GM21737 (cell line): Measurements from ENCODE around the gene HLA-E.
"Not testable (repeated sequence)": the region's sequence is repeated elsewhere in the genome, so short reads cannot be mapped to it uniquely, and the experiment has no call there.

Experiments
- ATAC-seq: cut with Tn5 transposase; IDR thresholded peaks from one replicate; pipeline ENCODE4 v1.9.1; 2021; ENCODE audit warnings: mild to moderate bottlenecking, moderate library complexity; ENCODE audit not compliant: unreplicated experiment

Gene HLA-E

DNA sequence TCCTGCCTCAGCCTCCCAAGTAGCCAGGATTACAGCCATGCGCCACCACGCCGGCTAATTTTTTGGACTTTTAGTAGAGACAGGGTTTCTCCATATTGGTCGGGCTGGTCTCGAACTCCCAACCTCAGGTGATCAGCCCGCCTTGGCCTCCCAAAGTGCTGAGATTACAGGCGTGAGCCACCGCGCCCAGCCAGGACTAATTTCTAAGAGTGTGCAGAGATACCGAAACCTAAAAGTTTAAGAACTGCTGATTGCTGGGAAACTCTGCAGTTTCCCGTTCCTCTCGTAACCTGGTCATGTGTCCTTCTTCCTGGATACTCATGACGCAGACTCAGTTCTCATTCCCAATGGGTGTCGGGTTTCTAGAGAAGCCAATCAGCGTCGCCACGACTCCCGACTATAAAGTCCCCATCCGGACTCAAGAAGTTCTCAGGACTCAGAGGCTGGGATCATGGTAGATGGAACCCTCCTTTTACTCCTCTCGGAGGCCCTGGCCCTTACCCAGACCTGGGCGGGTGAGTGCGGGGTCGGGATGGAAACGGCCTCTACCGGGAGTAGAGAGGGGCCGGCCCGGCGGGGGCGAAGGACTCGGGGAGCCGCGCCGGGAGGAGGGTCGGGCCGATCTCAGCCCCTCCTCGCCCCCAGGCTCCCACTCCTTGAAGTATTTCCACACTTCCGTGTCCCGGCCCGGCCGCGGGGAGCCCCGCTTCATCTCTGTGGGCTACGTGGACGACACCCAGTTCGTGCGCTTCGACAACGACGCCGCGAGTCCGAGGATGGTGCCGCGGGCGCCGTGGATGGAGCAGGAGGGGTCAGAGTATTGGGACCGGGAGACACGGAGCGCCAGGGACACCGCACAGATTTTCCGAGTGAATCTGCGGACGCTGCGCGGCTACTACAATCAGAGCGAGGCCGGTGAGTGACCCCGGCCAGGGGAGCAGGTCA, at the start of gene HLA-E:
TSS of gene HLA-E (plus strand) at position 429 of the 945 bp plus-strand sequence. CDS start at position 452, 23 bp downstream.
- peak; percentile 81 for ATAC-seq

DNA sequence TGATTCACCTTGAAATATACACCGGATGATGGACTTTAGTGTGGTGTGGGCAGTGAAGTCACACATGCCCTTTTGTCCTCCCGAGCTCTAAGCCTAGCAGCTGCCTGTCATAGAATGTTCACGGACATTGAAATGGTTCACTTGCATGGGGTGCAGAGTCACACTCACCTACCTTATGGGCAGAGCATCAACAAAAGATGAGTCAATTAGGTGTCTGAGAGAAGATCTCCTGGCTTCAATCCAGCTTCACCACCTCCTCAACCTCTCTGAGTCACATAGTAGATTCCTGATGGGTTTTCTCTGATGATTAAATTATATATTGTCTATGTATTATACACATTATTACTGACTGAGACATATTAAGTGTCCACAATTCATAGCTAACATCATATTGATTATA, 48.1 kb upstream of the HLA-E start:
- ATAC-seq: no peak

DNA sequence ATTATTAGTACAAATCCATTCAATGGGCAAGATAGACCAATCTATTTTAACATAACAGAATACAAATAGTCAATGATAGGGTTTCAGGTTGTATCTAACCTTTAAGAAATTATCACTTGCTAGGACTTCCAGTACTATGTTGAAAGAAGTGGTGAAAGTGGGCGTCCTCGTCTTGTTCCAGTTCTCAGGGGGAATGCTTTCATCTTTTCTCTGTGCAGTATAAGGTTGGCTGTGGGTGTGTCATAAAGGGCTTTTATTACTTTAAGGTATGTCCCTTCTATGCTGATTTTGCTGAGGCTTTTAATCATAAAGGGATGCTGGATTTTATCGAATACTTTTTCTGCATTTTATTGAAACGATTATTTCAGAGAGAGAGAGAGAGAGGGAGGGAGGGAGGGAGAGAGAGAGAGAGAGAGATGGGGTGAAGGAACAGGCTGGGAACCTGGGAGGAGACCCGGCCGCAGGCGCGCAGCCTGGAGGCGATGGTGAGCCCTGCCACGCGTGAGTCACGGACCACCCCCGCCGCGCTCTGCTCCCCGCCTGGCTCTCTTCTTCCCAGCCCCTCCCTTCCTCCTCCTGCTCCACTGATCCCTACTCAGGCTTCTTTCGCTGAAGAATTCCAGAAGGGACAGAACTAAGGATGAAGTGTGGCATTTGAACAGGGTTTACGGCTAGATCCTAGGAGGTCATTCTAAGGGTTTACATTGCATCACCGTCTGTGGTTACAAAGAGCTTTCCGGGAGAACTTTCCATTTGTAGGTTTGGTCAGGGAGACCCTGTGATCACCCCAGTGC, 45.5 kb upstream of the HLA-E start:
- no peak for ATAC-seq

- no peak for ATAC-seq
Measured at GRCh38 chr6:30444451-30444742, 44.9 kb upstream of the HLA-E start.

GRCh38 chr6:30446259-30446658, 43.0 kb upstream of the HLA-E start:
- no peak for ATAC-seq

GRCh38 chr6:30447237-30447636, 42.1 kb upstream of the HLA-E start:
- no peak for ATAC-seq

GRCh38 chr6:30450548-30450908, 38.8 kb upstream of the HLA-E start:
- ATAC-seq: no peak

- ATAC-seq: no peak
Measured at GRCh38 chr6:30450909-30451841, 38.1 kb upstream of the HLA-E start.

DNA sequence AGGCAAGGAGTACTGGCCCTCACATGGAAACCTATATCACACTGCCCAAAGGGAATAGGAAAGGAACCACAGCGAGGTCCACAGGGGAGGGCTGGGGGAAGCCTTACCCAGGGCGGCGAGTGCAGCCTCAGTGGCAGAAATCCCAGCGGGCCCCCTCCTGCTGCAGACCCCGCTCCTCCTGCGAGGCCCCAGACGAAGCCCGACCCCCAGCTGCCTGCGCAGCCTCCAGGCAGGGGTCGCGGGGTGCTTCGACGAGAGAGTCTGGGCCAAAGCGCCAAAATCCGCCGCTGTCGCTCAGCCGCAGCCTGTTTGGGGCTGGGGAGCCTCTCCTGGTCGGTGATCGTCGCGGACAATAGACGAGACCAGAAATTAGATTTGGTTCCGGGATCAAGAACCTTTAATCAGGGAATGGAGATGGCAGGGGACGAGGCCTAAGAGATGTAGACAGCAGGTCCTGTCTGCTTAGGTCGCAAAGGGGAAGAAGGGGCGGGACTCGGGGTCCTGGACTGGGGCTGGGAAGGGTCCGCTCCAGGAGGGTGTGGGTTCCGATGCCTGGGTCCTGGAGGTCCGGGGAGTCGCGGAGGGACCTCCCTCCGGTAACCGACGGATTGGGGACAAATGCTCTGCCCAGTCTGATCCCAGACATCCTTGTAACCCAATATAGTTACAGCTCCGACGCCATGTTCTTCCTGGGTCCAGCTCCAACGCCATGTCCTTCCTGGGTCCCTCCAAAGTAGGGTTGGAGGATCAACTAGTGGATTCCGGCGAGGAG, 36.4 kb upstream of the HLA-E start:
- no peak for ATAC-seq

- ATAC-seq: no peak
Measured at GRCh38 chr6:30453508-30454116, 35.7 kb upstream of the HLA-E start.

GRCh38 chr6:30459145-30459544, 30.2 kb upstream of the HLA-E start:
- ATAC-seq: no peak

DNA sequence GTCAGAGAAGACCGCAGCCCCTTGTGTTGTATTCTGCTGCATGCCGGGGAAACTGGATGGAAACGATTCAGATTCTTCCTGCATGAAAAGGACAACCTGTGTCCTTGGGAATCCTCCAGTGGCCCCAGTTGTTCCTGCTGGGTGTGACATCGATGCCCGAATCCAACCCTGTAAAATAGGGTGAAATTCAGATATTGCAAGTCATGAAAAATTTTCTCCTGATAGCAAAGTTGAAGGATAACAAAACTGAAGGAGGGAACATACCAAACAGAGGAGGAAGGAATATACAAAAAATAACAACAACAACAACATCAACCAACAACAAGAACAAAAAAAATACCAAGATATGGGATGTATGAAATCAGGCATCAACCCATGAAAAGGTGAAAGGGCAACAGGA, 28.3 kb upstream of the HLA-E start:
- no peak for ATAC-seq

DNA sequence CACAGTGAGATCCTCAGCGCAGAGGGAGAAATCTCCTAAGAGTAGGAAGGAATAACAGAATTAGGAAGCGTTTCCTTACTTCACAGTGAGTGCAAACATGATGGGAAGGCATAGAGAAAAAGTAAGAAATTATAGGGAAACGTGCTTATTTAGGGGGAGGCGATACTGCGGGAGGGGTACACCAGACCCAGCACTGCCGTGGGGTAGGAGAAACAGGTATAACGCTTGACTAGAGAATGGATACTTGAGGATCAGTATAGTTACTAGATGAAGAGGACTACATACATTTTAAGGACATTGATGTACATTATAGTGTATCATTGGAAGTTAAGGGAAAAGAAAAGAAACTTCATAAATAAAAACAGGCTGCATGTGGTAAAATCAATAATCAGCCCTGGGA, 26.8 kb upstream of the HLA-E start:
- no peak for ATAC-seq

- no peak for ATAC-seq
Measured at GRCh38 chr6:30463242-30463641, 26.1 kb upstream of the HLA-E start.

GRCh38 chr6:30463651-30464618, 25.4 kb upstream of the HLA-E start:
- ATAC-seq: no peak

DNA sequence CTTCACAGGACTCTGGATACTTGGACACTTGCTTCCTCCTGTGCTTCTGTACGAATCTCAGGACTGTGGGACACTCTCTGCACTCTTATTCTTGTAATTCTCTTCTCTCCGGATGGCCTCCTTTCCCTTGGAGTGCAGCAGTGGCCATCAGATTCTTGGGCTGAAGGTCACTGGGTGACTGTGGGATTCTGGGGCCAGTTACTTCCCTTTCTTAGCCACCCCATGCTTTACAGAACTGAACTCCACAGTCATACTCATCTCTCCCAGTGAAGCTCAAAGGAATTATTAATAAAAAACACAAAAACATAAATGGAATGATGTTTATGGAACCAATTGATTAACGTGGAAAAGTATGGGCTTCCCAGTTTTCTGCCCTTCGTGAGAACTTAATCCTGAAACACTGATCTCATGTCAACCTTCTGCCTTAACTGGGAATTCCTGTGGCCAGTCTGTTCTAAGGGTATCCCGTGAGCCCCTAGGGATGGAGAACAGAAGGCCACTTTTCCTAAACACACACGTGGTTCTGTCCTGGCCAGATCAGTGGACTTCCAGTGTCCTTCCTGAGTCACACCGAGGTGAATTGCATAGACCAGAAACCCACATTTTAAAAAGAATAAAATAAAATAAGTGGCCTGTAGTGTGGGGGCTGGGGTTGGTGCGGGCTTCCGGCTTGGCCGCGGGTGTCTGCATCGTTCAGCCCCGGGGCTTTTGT, 23.6 kb upstream of the HLA-E start:
- ATAC-seq: no peak

DNA sequence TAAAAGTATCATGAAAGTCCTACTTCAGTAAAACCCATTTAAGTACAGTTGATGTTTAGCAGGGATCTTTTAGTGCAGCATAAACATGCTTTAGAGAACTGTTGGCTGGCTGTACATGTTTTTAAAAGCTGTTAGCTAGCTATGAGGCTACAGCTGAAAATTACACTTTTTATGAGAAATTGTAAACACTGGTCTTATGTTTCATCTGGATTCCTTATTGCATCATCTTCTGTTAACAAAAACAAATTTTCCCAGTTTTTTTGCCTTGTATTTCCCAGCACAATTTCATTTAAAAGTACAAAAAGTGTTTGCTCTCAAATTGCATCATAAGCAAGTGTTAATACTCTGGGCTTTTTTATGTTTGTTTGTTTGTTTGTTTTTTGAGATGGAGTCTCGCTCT, 18.3 kb upstream of the HLA-E start:
- ATAC-seq: no peak

GRCh38 chr6:30475116-30475515, 14.2 kb upstream of the HLA-E start:
- ATAC-seq: not testable (repeated sequence)
